Measurements from ENCODE around the gene THAP2.

DNA sequence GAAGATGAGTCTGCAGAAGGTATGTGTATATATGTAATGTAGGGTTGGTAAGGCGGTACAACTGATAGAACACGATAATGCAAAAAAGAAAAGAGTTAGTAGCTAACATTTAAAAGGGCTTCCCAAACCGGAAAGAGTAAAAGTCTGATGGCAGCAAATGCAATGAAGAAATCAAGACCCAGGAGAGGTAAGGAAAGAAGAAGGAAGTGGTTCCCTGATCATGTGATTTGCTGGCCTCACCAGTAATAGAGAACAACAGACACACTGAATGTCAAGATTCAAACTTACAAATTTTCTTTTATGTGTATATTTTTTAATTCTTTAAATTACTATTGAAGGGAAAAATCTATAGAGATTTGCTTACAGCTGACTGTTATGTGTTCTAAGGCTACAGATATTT is 18.8 kb upstream of the THAP2 start:
- TF ChIP-seq CBX2 (IDR thresholded peaks at IDR 0.05; ENCODE audit: borderline replicate concordance, low read depth): no peak
- TF ChIP-seq, protein P1, sequence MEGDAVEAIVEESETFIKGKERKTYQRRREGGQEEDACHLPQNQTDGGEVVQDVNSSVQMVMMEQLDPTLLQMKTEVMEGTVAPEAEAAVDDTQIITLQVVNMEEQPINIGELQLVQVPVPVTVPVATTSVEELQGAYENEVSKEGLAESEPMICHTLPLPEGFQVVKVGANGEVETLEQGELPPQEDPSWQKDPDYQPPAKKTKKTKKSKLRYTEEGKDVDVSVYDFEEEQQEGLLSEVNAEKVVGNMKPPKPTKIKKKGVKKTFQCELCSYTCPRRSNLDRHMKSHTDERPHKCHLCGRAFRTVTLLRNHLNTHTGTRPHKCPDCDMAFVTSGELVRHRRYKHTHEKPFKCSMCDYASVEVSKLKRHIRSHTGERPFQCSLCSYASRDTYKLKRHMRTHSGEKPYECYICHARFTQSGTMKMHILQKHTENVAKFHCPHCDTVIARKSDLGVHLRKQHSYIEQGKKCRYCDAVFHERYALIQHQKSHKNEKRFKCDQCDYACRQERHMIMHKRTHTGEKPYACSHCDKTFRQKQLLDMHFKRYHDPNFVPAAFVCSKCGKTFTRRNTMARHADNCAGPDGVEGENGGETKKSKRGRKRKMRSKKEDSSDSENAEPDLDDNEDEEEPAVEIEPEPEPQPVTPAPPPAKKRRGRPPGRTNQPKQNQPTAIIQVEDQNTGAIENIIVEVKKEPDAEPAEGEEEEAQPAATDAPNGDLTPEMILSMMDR (IDR thresholded peaks at IDR 0.05): no peak
- TF ChIP-seq USF2 (IDR thresholded peaks at IDR 0.05): no peak
- no peak for TF ChIP-seq TP53 (CRISPR knock-in tag; IDR thresholded peaks at IDR 0.05)
- TF ChIP-seq POLR2A (IDR thresholded peaks at IDR 0.05; ENCODE audit: low read length): no peak
- no peak for TF ChIP-seq RNF2 (IDR thresholded peaks at IDR 0.05; ENCODE audit: borderline replicate concordance, low read depth)
- TF ChIP-seq EP300 (IDR thresholded peaks at IDR 0.05): no peak
- TF ChIP-seq RAD21 (conservative IDR thresholded peaks at IDR 0.05 in 1 of 2, IDR thresholded peaks at IDR 0.05 in 1 of 2): no peak
- TF ChIP-seq CEBPB (IDR thresholded peaks at IDR 0.05): no peak
- TF ChIP-seq, protein P2, sequence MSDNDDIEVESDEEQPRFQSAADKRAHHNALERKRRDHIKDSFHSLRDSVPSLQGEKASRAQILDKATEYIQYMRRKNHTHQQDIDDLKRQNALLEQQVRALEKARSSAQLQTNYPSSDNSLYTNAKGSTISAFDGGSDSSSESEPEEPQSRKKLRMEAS (IDR thresholded peaks at IDR 0.05): no peak
